A673 (cell line): ENCODE data around the gene ATP6V1F.

ENCODE experiments used
- CTCF ChIP-seq: fragments of 300-800, 200-600 bp; sonication (generic); conservative IDR thresholded peaks from 2 replicates; pipeline ENCODE4 v1.5.1; 2017; ENCODE audit warnings: low read depth, mild to moderate bottlenecking, antibody characterized with exemption, low read length, moderate library complexity, mixed read lengths
- EZH2 ChIP-seq: fragments of 200-600 bp; sonication (generic); IDR thresholded peaks from 2 replicates; pipeline ENCODE4 v1.6.1; 2017; ENCODE audit warnings: borderline replicate concordance, low read depth, mild to moderate bottlenecking, mixed read lengths, antibody characterized with exemption, low read length; ENCODE audit not compliant: poor library complexity, severe bottlenecking

GRCh38 chr7:128873234-128873633, 10.6 kb downstream of the ATP6V1F start:
- TF ChIP-seq CTCF (no peak), EZH2 (no peak)
